ENCODE data around the gene EBI3.
"Not testable (repeated sequence)": the region's sequence is repeated elsewhere in the genome, so short reads cannot be mapped to it uniquely, and the experiment has no call there.

EBI3 gene

GRCh38 chr19:4234862-4235201, 5.5 kb downstream of the EBI3 start:
- ATAC-seq: no peak
- TF ChIP-seq OSR1 (CRISPR knock-in tag; IDR thresholded peaks at IDR 0.05): no peak
- no peak for TF ChIP-seq RARB (CRISPR knock-in tag; IDR thresholded peaks at IDR 0.05)
- no peak for TF ChIP-seq ZNF565 (CRISPR knock-in tag; conservative IDR thresholded peaks at IDR 0.05; ENCODE audit: low read depth)
- TF ChIP-seq CSRNP3 (CRISPR knock-in tag; IDR thresholded peaks at IDR 0.05): no peak
- TF ChIP-seq TSHZ2 (CRISPR knock-in tag; IDR thresholded peaks at IDR 0.05): no peak
- no peak for TF ChIP-seq SNAI2 (CRISPR knock-in tag; IDR thresholded peaks at IDR 0.05)
- TF ChIP-seq ISL1 (CRISPR knock-in tag; IDR thresholded peaks at IDR 0.05): no peak
- no peak for TF ChIP-seq POU6F1 (CRISPR knock-in tag; IDR thresholded peaks at IDR 0.05; ENCODE audit: borderline replicate concordance, low read depth)
- TF ChIP-seq ZFP30 (CRISPR knock-in tag; IDR thresholded peaks at IDR 0.05): no peak
- no peak for TF ChIP-seq ZNF70 (CRISPR knock-in tag; IDR thresholded peaks at IDR 0.05)
- no peak for TF ChIP-seq CSDC2 (CRISPR knock-in tag; IDR thresholded peaks at IDR 0.05)
- TF ChIP-seq ARNTL (CRISPR knock-in tag; IDR thresholded peaks at IDR 0.05; ENCODE audit: borderline replicate concordance, low read depth): no peak
- TF ChIP-seq BACH2 (CRISPR knock-in tag; IDR thresholded peaks at IDR 0.05; ENCODE audit: borderline replicate concordance): no peak
- no peak for TF ChIP-seq ZC3H10 (CRISPR knock-in tag; IDR thresholded peaks at IDR 0.05)
- TF ChIP-seq TCF4 (CRISPR knock-in tag; IDR thresholded peaks at IDR 0.05; ENCODE audit: borderline replicate concordance): no peak
- no peak for TF ChIP-seq GLIS3 (CRISPR knock-in tag; IDR thresholded peaks at IDR 0.05)
- no peak for TF ChIP-seq ESRRG (CRISPR knock-in tag; IDR thresholded peaks at IDR 0.05)

GRCh38 chr19:4237510-4237909, 8.2 kb downstream of the EBI3 start:
- ATAC-seq: not testable (repeated sequence)

GRCh38 chr19:4238831-4239230, 9.5 kb downstream of the EBI3 start:
- no peak for ATAC-seq

GRCh38 chr19:4241824-4242430, 12.6 kb downstream of the EBI3 start:
- ATAC-seq: no peak
- TF ChIP-seq ZFP3 (CRISPR knock-in tag; IDR thresholded peaks at IDR 0.05): no peak
- no peak for TF ChIP-seq POU6F1 (CRISPR knock-in tag; IDR thresholded peaks at IDR 0.05; ENCODE audit: borderline replicate concordance, low read depth)
- no peak for TF ChIP-seq CSRNP3 (CRISPR knock-in tag; IDR thresholded peaks at IDR 0.05)
- no peak for TF ChIP-seq ZC3H10 (CRISPR knock-in tag; IDR thresholded peaks at IDR 0.05)

More at GRCh38 chr19:4238831-4239230, 9.5 kb downstream of the EBI3 start:
- no peak for TF ChIP-seq ZC3H10 (CRISPR knock-in tag; IDR thresholded peaks at IDR 0.05)

- ATAC-seq: not testable (repeated sequence)
These were observed 16.6 kb downstream of the EBI3 start for GRCh38 chr19:4245938-4246337.
